ENCODE results near the gene TIFAB.

GRCh38 chr5:135498637-135498995 is 46.5 kb upstream of the TIFAB start:
- no peak for TF ChIP-seq TAF1 (IDR thresholded peaks at IDR 0.05; ENCODE audit: borderline replicate concordance, low read depth, low read length)
- TF ChIP-seq POLR2A (IDR thresholded peaks at IDR 0.05; ENCODE audit: low read depth, low read length): no peak
- TF ChIP-seq POLR2AphosphoS5 (IDR thresholded peaks at IDR 0.05; ENCODE audit: low read depth, low read length): no peak

Measured in GM12892 (cell line).